ENCODE measurements around the gene C4BPB.

C4BPB gene

GRCh38 chr1:207060596-207060995 lies 28.1 kb upstream of the C4BPB start:
- no peak for DNase-seq (ENCODE audit: low spot score)

DNA sequence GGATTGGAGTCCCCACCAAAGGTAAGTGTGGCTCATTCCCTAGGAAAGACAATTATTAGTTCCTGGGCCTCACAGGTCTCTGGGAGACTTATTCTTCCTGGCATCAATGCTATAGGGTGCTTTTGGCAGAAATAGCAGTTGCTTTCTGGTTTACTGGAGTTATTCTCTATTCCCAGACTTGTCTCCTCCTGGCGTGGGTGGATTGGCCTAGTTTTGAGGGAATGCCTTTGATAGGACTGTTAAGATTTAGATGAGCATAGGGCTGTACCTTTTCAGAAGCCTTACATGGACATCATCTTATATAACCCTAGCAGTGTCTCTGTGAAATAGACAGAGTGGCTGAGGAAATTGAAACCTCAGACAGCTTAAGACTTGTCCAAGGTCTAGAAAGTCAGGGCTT lies 26.6 kb upstream of the C4BPB start:
- DNase-seq (ENCODE audit: low spot score) = no peak

GRCh38 chr1:207063014-207063413 lies 25.6 kb upstream of the C4BPB start:
- no peak for DNase-seq (ENCODE audit: low spot score)

GRCh38 chr1:207064561-207064960 lies 24.1 kb upstream of the C4BPB start:
- DNase-seq (ENCODE audit: low spot score) = no peak

DNA sequence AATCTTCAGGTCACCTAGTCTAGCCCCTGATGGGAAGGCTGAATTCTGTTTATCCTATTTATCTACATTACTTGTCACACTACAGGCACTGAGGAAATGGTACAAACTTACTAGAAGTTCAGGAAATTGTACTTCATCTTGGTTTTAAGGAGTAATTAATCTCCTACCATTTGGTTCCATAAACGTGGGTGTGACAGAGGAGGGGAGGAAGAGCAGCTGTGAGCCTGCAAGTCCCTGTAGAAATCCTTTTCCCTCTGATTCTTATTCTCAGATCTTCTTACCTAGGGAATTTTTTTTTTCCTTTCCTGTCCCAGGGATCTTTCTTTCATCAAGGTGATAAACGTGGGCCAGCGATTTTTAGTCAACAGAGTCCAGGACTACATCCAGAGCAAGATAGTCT lies 21.5 kb upstream of the C4BPB start:
- DNase-seq (ENCODE audit: low spot score) = no peak

- DNase-seq (ENCODE audit: low spot score) = no peak
These were observed 21.0 kb upstream of the C4BPB start for GRCh38 chr1:207067665-207068064.

GRCh38 chr1:207069061-207069460 lies 19.6 kb upstream of the C4BPB start:
- DNase-seq (ENCODE audit: low spot score) = no peak

- no peak for DNase-seq (ENCODE audit: low spot score)
These were observed 18.7 kb upstream of the C4BPB start for GRCh38 chr1:207069858-207070506.

DNA sequence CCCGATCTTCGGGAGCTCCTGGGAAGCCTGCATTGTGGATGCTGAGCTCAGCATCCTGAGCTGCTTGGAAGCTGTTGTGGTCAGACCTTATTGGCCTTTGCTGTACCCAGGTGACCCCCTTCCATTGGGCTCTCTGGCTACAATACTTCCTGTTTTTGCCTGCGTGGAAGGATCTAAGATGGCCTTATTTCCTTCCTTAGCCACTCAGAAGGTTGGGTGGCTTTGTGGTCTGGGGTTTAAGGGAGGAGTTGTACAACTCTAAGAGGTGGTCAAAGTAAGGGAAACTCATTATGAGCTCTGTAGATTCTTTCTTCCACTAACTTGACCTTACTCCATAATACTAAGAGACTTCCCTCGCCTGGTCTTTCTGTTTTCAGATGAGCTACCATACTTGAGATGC lies 17.8 kb upstream of the C4BPB start:
- DNase-seq (ENCODE audit: low spot score) = no peak

GRCh38 chr1:207071426-207071825 lies 17.2 kb upstream of the C4BPB start:
- no peak for DNase-seq (ENCODE audit: low spot score)

DNA sequence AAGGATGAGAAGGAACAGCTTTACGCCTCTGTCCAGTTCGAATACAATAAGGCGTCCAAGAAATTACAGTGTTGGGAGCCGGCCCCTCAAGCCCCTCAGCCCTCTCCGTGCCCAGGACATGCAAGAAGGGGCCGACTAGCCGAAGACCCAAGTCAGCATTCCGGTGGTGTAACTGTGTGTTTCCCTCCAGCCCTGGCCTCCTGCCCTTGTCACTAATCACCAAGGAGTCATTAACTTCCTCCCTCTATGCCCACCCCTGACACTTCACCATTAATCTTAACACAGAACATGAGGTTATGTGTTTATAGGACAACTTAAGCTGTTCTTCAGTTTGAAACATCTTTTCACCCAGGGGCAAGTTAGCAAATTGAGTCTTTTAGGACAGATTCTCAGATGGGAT lies 16.4 kb upstream of the C4BPB start:
- DNase-seq (ENCODE audit: low spot score) = no peak

DNA sequence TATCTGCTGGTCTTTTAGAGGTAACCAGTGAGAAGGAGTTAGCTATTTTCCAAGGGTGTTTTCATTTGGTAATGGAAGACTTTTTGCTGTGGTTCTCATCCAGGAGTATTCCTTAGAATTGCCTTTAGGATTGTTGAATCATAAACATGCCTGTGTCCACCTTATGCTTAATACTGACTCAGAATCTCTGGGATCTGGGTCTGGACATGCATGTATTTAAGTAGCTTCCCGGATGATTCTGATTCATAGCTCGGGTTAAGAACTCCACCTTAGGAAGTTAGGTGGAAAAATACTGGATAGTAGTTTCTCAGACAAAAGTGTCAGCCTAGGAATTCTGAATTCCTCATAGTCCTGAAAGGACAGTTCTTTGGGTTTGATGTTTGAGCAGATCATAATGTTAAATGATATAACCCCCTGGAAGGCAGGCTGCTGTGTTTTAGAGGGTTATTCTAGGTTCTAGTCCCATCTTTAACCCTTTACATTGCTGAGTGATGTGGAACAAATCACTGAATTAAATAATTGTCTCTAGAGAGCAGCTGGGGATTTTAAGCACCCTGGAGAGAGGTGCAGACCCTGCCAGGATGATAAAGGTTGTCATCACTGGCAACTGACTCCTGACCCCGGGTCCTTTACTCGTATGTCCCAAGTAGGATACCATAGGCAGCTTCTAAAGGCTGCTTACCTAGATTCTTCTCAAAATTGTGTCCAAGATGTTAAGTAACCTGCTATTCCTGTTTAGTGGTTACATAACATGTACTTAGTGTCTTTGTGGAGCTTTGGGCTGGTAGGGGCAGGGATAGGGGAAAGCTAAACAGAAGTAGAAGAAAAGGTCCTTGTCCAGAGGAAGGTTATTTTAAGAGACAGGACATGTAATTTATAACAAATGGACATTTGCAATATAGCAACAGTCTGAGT lies 14.5 kb upstream of the C4BPB start:
- DNase-seq (ENCODE audit: low spot score) = no peak

- DNase-seq (ENCODE audit: low spot score) = no peak
These were observed 12.3 kb upstream of the C4BPB start for GRCh38 chr1:207076181-207076955.

- DNase-seq (ENCODE audit: low spot score) = no peak
These were observed 11.6 kb upstream of the C4BPB start for GRCh38 chr1:207077012-207077411.

GRCh38 chr1:207077470-207078377 lies 10.9 kb upstream of the C4BPB start:
- peak; percentile 83 for DNase-seq (ENCODE audit: low spot score)

GRCh38 chr1:207078578-207079132 lies 10.0 kb upstream of the C4BPB start:
- DNase-seq (ENCODE audit: low spot score) = no peak

DNA sequence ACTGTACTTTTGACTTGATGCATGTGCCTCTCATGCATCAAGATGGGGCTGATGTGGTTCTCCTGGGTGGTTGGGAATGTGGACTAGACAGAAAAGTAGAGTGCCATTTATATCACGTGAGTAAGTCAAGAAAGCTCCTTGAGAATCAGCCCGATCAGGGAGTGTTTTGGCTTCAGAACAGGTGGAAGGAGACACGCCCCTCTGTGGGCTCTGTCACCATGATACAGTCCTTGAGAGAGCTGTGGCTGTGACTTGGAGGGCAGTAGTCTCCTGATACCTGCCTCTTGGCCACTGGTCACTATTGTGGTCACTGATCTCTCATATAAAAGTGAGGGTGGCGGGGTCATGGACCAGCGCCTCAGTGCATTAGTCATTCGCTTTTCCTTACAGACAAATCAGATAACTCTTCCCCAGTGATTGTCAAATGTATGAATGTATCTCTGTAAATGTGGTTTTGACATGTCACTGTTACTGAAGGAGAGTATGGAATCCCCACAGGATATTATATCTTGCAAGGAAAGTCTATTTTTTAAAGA lies 8.9 kb upstream of the C4BPB start:
- no peak for DNase-seq (ENCODE audit: low spot score)

GRCh38 chr1:207081088-207081487 lies 7.6 kb upstream of the C4BPB start:
- no peak for DNase-seq (ENCODE audit: low spot score)

GRCh38 chr1:207081806-207082205 lies 6.9 kb upstream of the C4BPB start:
- DNase-seq (ENCODE audit: low spot score) = no peak

GRCh38 chr1:207084232-207084631 lies 4.4 kb upstream of the C4BPB start:
- no peak for DNase-seq (ENCODE audit: low spot score)

DNA sequence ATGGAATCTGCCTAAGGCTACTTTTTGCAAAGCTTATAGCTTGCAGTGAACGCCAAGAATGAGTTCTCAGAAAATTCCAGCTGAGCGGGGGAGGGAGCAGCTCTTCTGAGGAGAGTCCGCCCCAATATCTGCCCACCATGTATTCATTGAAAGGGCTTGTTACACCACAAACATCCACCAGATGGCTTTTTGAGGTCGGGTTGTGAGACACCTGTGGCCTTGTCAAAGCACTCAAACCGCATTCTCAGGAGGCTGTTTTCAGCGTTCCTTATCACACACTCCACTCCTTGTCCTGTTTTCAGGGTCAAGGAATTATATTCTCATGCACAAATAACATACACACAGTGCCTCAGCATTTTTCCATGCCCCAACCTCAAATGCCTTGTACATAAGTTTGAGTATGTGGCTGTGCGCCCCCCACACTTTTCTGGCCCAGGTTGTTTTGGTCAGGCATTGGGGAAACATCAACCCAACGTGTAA lies 3.9 kb upstream of the C4BPB start:
- DNase-seq (ENCODE audit: low spot score) = peak; percentile 63

Data from cerebellar cortex (tissue), 1 donor.